Breast epithelium (tissue), 3 donors: ENCODE measurements around the gene SCOC.

ENCODE experiments used
- POLR2A ChIP-seq: fragments of 450-650 bp; IDR thresholded peaks from one replicate; pipeline ENCODE4 v1.6.1; 2016; ENCODE audit warnings: antibody characterized with exemption, mild to moderate bottlenecking, moderate library complexity
- POLR2AphosphoS5 ChIP-seq, 3 donors: sonication (generic); formaldehyde crosslinking; IDR thresholded peaks; one replicate each; pipeline ENCODE4 v1.6.1; 2017; ENCODE audit warnings: antibody characterized with exemption in 3 of 3
- TF ChIP-seq, protein P1 (sequence below), 3 donors: fragments of 450-650 bp; IDR thresholded peaks; one replicate each; pipeline ENCODE4 v1.5.1; 2016 to 2017; ENCODE audit warnings: antibody characterized with exemption in 3 of 3, mild to moderate bottlenecking in 3 of 3, moderate library complexity in 3 of 3

DNA sequence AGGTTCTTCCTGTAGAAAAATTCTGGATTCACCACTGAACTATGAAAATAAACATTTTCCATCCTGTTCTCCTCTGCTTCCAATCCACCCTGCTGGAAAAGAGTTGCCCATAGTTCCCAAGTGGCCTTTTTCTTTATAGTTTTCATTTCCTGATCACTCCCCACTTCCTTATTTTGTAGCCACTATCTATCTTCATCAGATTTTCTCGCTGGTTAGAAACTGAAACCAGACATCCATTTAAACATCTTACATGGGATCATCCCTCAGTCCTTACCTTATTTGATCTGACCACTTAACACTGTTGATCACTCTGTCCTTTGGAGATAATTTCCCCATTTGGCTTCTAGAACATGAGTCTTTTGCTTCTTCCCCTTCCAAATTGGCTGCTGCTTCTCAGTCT is 42.2 kb upstream of the SCOC start:
- TF ChIP-seq, protein P1, sequence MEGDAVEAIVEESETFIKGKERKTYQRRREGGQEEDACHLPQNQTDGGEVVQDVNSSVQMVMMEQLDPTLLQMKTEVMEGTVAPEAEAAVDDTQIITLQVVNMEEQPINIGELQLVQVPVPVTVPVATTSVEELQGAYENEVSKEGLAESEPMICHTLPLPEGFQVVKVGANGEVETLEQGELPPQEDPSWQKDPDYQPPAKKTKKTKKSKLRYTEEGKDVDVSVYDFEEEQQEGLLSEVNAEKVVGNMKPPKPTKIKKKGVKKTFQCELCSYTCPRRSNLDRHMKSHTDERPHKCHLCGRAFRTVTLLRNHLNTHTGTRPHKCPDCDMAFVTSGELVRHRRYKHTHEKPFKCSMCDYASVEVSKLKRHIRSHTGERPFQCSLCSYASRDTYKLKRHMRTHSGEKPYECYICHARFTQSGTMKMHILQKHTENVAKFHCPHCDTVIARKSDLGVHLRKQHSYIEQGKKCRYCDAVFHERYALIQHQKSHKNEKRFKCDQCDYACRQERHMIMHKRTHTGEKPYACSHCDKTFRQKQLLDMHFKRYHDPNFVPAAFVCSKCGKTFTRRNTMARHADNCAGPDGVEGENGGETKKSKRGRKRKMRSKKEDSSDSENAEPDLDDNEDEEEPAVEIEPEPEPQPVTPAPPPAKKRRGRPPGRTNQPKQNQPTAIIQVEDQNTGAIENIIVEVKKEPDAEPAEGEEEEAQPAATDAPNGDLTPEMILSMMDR (IDR thresholded peaks at IDR 0.05) = no peak
- no peak for TF ChIP-seq POLR2A
- TF ChIP-seq POLR2AphosphoS5 (IDR thresholded peaks at IDR 0.05) = no peak
